CD4-positive, alpha-beta T cell (primary cell): ENCODE measurements around the gene SERGEF. TPM values are rescaled to one million over a fixed set of nuclear protein-coding genes. Genes with fewer than 3 reads are reported as not detected.

Source experiments
- ATAC-seq: fragments of 200-7000 bp; cut with Tn5 transposase; one replicate; pipeline ENCODE4 v1.10.0; 2022; ENCODE audit warnings: mild to moderate bottlenecking; ENCODE audit not compliant: poor library complexity
- CTCF ChIA-PET: fragments of 350-600 bp; sonication (Branson Sonifier 250); formaldehyde crosslinking; loops from one replicate; lab custom pipeline; 2021; ENCODE audit warnings: antibody characterized with exemption, inconsistent platforms; lab: Charles Lee
- POLR2A ChIA-PET: fragments of 350-600 bp; sonication (Branson Sonifier 250); formaldehyde crosslinking; loops from one replicate; lab custom pipeline; 2021; ENCODE audit warnings: antibody characterized with exemption, inconsistent platforms; lab: Charles Lee
- DNase-seq, 14 experiments: peaks; one replicate each; pipeline ENCODE4 v3.0.0-alpha.2; 2013 to 2020; ENCODE audit warnings: mixed read lengths in 2 of 14
- H3K27ac ChIP-seq, 2 donors: one replicate each; pipeline versions ENCODE4 v1.5.1 to v1.7.0; 2013; ENCODE audit warnings: low read length in 2 of 2, low read depth in 1 of 2, mild to moderate bottlenecking in 1 of 2
- H3K27me3 ChIP-seq, 2 experiments: 1 replicate in 1 of 2; 2 replicates in 1 of 2; pipeline versions ENCODE4 v1.6.1 to v1.7.0; 2013; ENCODE audit warnings: low read length in 2 of 2, control low read depth in 1 of 2, mild to moderate bottlenecking in 1 of 2, moderate library complexity in 1 of 2; ENCODE audit not compliant: insufficient read depth in 2 of 2, control insufficient read depth in 1 of 2
- H3K36me3 ChIP-seq: one replicate; pipeline ENCODE4 v1.6.1; 2013; ENCODE audit warnings: low read length, control low read depth; ENCODE audit not compliant: insufficient read depth
- H3K4me1 ChIP-seq: one replicate; pipeline ENCODE4 v1.6.1; 2013; ENCODE audit warnings: low read length, control low read depth; ENCODE audit not compliant: insufficient read depth
- H3K4me3 ChIP-seq: one replicate; pipeline ENCODE4 v1.5.1; 2013; ENCODE audit warnings: mild to moderate bottlenecking, low read length, moderate library complexity
- H3K9me3 ChIP-seq, 2 experiments: 1 replicate in 1 of 2; 2 replicates in 1 of 2; pipeline versions ENCODE4 v1.6.1 to v1.7.0; 2013; ENCODE audit warnings: low read length in 2 of 2, mild to moderate bottlenecking in 2 of 2, control low read depth in 1 of 2, moderate library complexity in 1 of 2; ENCODE audit not compliant: control insufficient read depth in 1 of 2, insufficient read depth in 1 of 2
- H3K27ac Mint-ChIP-seq: one replicate; pipeline ENCODE4 v1.8.0; 2020; ENCODE audit warnings: mixed read lengths
- H3K27me3 Mint-ChIP-seq: one replicate; pipeline ENCODE4 v1.8.0; 2021; ENCODE audit warnings: mixed read lengths
- H3K36me3 Mint-ChIP-seq: one replicate; pipeline ENCODE4 v1.8.0; 2021; ENCODE audit warnings: low read depth, mixed read lengths
- H3K4me1 Mint-ChIP-seq: one replicate; pipeline ENCODE4 v1.8.0; 2021; ENCODE audit warnings: low read depth, mixed read lengths
- H3K4me3 Mint-ChIP-seq: one replicate; pipeline ENCODE4 v1.8.0; 2020; ENCODE audit warnings: mild to moderate bottlenecking, mixed read lengths
- H3K9me3 Mint-ChIP-seq: one replicate; pipeline ENCODE4 v1.8.0; 2020; ENCODE audit warnings: mixed read lengths
- intact Hi-C, 2 experiments: fragments of 100-400 bp; cut with DNase I in 1 of 2; cut with micrococcal nuclease in 1 of 2; formaldehyde crosslinking; loops; one replicate each; pipeline versions ENCODE4 v1.15.1 to v1.9.0; 2023 to 2025; cut with DNase I, micrococcal nuclease
- total RNA-seq, 174 experiments: library from RNA in 2 of 174; stranded (reverse) in 2 of 174; gene quantifications; one replicate each; pipeline ENCODE4 v1.2.3 and lab custom pipeline; 2021 to 2026
- TF ChIP-seq, protein P1 (sequence below): fragments of 200-600 bp; IDR thresholded peaks from one replicate; pipeline ENCODE4 v1.8.0; 2022; ENCODE audit warnings: antibody characterized with exemption, mild to moderate bottlenecking

Gene SERGEF
- total RNA-seq, 2 experiments from 2014 or later = 35.2 to 37.1 TPM

- intact Hi-C loops = no loop called here
- H3K9me3 ChIP-seq = no peaks in the 10 kb centered on the region
- Mint-ChIP-seq H3K27me3 (no peaks in the 10 kb centered on the region), H3K27ac (no peak overlapping the region), H3K36me3 (peaks cover 3% of the 10 kb centered on the region), H3K4me1 (no peaks in the 10 kb centered on the region), H3K9me3 (no peaks in the 10 kb centered on the region), H3K4me3 (no peak overlapping the region)
- ATAC-seq = no peak
- CTCF ChIA-PET = no interaction called here
- POLR2A ChIA-PET = no interaction called here
- H3K36me3 ChIP-seq = peaks cover 2% of the 10 kb centered on the region
- H3K4me3 ChIP-seq = no peak overlapping the region
- no peak overlapping the region for H3K27ac ChIP-seq
- H3K27me3 ChIP-seq = no peaks in the 10 kb centered on the region
- no peak for DNase-seq
- H3K4me1 ChIP-seq = no peaks in the 10 kb centered on the region
- TF ChIP-seq, protein P1, sequence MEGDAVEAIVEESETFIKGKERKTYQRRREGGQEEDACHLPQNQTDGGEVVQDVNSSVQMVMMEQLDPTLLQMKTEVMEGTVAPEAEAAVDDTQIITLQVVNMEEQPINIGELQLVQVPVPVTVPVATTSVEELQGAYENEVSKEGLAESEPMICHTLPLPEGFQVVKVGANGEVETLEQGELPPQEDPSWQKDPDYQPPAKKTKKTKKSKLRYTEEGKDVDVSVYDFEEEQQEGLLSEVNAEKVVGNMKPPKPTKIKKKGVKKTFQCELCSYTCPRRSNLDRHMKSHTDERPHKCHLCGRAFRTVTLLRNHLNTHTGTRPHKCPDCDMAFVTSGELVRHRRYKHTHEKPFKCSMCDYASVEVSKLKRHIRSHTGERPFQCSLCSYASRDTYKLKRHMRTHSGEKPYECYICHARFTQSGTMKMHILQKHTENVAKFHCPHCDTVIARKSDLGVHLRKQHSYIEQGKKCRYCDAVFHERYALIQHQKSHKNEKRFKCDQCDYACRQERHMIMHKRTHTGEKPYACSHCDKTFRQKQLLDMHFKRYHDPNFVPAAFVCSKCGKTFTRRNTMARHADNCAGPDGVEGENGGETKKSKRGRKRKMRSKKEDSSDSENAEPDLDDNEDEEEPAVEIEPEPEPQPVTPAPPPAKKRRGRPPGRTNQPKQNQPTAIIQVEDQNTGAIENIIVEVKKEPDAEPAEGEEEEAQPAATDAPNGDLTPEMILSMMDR = no peak
Observed at GRCh38 chr11:17794981-17795380, 217.9 kb downstream of the SERGEF start.

- DNase-seq = no peak
- Histone ChIP-seq H3K27ac (no peak overlapping the region), H3K4me3 (no peak overlapping the region), H3K9me3 (no peaks in the 10 kb centered on the region), H3K36me3 (peaks cover 2% of the 10 kb centered on the region), H3K27me3 (no peaks in the 10 kb centered on the region), H3K4me1 (no peaks in the 10 kb centered on the region)
- POLR2A ChIA-PET = no interaction called here
- no peak for ATAC-seq
- Mint-ChIP-seq H3K4me1 (no peaks in the 10 kb centered on the region), H3K36me3 (peaks cover 9% of the 10 kb centered on the region), H3K4me3 (no peak overlapping the region), H3K27ac (no peak overlapping the region), H3K9me3 (no peaks in the 10 kb centered on the region), H3K27me3 (no peaks in the 10 kb centered on the region)
- intact Hi-C loops = no loop called here
- TF ChIP-seq, protein P1 = no peak
- CTCF ChIA-PET = no interaction called here
Observed at GRCh38 chr11:17793642-17794170, 219.1 kb downstream of the SERGEF start.

DNA sequence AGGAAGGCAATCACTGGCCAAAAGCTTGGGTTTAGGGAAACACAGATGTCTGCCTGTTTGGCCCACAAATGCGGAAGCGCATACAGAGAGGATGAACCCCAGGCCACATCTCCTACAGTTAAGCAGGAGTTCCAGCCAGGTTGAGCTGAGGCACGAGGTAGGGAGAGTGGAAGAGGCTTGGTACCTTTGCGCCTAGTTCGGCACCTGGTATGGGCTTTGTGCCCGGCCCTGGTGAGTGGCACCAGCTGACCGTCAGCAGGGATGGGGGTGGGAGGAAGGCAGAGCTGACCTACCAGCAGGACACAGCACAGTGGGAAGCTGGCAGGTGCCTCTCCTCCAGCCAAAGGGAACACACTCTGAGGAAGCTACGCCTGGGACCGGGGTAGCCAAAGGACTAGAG is 220.7 kb downstream of the SERGEF start:
- Histone ChIP-seq H3K4me1 (no peaks in the 10 kb centered on the region), H3K9me3 (no peaks in the 10 kb centered on the region), H3K36me3 (no peaks in the 10 kb centered on the region), H3K4me3 (no peak overlapping the region), H3K27me3 (no peaks in the 10 kb centered on the region), H3K27ac (no peak overlapping the region)
- ChIA-PET POLR2A (no interaction called here), CTCF (no interaction called here)
- H3K4me1 Mint-ChIP-seq = no peaks in the 10 kb centered on the region
- no peaks in the 10 kb centered on the region for H3K9me3 Mint-ChIP-seq
- peaks cover 21% of the 10 kb centered on the region for H3K36me3 Mint-ChIP-seq
- intact Hi-C loops = no loop called here
- DNase-seq = no peak
- no peaks in the 10 kb centered on the region for H3K27me3 Mint-ChIP-seq
- no peak overlapping the region for H3K27ac Mint-ChIP-seq
- TF ChIP-seq, protein P1 = no peak
- no peak overlapping the region for H3K4me3 Mint-ChIP-seq
- ATAC-seq = no peak
